Measurements from ENCODE around the gene CHAC1. TPM values are rescaled to one million over a fixed set of nuclear protein-coding genes. Genes with fewer than 3 reads are reported as not detected.
A peak's percentile ranks its signal among the peaks of the same experiment; 100 is the strongest.

The CHAC1 gene
- total and polyA plus RNA-seq, 2 of the 13 experiments (the other 11 are each of a cell fraction or from before 2014, with no cell fraction given): 0.44 TPM; not detected in 1

DNA sequence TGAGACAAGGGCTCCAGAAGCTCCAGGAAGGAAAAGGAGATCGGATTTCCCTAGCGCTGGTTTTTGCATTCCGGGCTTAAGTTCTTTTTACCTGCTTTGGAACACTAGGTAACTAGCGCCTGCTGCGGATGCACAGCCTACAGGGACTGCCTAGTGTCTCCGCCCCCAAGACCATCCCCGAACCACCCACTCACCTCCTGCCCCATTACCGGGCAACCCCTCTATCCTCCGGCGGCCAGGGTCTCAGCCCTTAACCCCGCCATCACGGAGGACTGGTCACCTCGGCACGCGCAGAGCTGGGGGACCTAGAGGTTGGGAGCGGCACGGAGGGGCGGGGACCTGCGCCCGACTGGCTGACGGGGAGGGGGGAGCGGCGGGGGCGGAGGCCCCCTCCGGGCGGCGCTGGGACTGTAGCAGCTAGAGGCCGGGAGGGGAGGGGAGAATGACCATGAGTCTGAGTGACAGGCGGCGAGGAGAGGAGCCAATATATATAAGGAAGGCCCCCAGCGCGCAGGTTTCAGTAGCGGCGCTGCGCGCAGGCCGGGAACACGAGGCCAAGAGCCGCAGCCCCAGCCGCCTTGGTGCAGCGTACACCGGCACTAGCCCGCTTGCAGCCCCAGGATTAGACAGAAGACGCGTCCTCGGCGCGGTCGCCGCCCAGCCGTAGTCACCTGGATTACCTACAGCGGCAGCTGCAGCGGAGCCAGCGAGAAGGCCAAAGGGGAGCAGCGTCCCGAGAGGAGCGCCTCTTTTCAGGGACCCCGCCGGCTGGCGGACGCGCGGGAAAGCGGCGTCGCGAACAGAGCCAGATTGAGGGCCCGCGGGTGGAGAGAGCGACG, 24.2 kb upstream of the CHAC1 start, which contains the start of gene DLL4 (continued):
- TF ChIP-seq TBX2 (CRISPR knock-in tag; IDR thresholded peaks at IDR 0.05; ENCODE audit: borderline replicate concordance) (no peak; the same call in 1 of the 2 replicates), AHR (CRISPR knock-in tag; IDR thresholded peaks at IDR 0.05) (0 out of 2 replicates have a peak, but pooled peaks have one; percentile 4), ZNF83 (CRISPR knock-in tag; IDR thresholded peaks at IDR 0.05; ENCODE audit: borderline replicate concordance) (no peak), ZNF160 (CRISPR knock-in tag; IDR thresholded peaks at IDR 0.05) (no peak), ZNF367 (CRISPR knock-in tag; IDR thresholded peaks at IDR 0.05; ENCODE audit: borderline replicate concordance) (no peak), GABPB1 (CRISPR knock-in tag; IDR thresholded peaks at IDR 0.05) (peak; percentile 32; the same call in 1 of the 2 replicates), ZFX (CRISPR knock-in tag; IDR thresholded peaks at IDR 0.05; ENCODE audit: low read depth) (peak; percentile 66), HHEX (CRISPR knock-in tag; IDR thresholded peaks at IDR 0.05) (no peak), ZNF510 (CRISPR knock-in tag; IDR thresholded peaks at IDR 0.05; ENCODE audit: low read depth) (no peak), MYNN (CRISPR knock-in tag; IDR thresholded peaks at IDR 0.05; ENCODE audit: low read depth) (0 out of 2 replicates have a peak, but pooled peaks have one; percentile 45), NFKB2 (CRISPR knock-in tag; IDR thresholded peaks at IDR 0.05; ENCODE audit: borderline replicate concordance) (peak; percentile 7; the same call in 1 of the 2 replicates), KLF11 (CRISPR knock-in tag; IDR thresholded peaks at IDR 0.05) (no peak), MIER2 (CRISPR knock-in tag; IDR thresholded peaks at IDR 0.05) (no peak)
- TF ChIP-seq, protein P1, sequence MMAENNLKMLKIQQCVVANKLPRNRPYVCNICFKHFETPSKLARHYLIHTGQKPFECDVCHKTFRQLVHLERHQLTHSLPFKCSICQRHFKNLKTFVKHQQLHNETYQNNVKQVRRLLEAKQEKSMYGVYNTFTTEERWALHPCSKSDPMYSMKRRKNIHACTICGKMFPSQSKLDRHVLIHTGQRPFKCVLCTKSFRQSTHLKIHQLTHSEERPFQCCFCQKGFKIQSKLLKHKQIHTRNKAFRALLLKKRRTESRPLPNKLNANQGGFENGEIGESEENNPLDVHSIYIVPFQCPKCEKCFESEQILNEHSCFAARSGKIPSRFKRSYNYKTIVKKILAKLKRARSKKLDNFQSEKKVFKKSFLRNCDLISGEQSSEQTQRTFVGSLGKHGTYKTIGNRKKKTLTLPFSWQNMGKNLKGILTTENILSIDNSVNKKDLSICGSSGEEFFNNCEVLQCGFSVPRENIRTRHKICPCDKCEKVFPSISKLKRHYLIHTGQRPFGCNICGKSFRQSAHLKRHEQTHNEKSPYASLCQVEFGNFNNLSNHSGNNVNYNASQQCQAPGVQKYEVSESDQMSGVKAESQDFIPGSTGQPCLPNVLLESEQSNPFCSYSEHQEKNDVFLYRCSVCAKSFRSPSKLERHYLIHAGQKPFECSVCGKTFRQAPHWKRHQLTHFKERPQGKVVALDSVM (CRISPR knock-in tag; IDR thresholded peaks at IDR 0.05): no peak
- TF ChIP-seq, protein P2, sequence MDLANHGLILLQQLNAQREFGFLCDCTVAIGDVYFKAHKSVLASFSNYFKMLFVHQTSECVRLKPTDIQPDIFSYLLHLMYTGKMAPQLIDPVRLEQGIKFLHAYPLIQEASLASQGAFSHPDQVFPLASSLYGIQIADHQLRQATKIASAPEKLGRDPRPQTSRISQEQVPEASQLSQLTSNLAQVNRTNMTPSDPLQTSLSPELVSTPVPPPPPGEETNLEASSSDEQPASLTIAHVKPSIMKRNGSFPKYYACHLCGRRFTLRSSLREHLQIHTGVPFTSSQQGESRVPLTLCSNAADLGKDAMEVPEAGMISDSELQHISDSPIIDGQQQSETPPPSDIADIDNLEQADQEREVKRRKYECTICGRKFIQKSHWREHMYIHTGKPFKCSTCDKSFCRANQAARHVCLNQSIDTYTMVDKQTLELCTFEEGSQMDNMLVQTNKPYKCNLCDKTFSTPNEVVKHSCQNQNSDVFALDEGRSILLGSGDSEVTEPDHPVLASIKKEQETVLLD (CRISPR knock-in tag; IDR thresholded peaks at IDR 0.05; ENCODE audit: low read depth): no peak
- TF ChIP-seq, protein P3, sequence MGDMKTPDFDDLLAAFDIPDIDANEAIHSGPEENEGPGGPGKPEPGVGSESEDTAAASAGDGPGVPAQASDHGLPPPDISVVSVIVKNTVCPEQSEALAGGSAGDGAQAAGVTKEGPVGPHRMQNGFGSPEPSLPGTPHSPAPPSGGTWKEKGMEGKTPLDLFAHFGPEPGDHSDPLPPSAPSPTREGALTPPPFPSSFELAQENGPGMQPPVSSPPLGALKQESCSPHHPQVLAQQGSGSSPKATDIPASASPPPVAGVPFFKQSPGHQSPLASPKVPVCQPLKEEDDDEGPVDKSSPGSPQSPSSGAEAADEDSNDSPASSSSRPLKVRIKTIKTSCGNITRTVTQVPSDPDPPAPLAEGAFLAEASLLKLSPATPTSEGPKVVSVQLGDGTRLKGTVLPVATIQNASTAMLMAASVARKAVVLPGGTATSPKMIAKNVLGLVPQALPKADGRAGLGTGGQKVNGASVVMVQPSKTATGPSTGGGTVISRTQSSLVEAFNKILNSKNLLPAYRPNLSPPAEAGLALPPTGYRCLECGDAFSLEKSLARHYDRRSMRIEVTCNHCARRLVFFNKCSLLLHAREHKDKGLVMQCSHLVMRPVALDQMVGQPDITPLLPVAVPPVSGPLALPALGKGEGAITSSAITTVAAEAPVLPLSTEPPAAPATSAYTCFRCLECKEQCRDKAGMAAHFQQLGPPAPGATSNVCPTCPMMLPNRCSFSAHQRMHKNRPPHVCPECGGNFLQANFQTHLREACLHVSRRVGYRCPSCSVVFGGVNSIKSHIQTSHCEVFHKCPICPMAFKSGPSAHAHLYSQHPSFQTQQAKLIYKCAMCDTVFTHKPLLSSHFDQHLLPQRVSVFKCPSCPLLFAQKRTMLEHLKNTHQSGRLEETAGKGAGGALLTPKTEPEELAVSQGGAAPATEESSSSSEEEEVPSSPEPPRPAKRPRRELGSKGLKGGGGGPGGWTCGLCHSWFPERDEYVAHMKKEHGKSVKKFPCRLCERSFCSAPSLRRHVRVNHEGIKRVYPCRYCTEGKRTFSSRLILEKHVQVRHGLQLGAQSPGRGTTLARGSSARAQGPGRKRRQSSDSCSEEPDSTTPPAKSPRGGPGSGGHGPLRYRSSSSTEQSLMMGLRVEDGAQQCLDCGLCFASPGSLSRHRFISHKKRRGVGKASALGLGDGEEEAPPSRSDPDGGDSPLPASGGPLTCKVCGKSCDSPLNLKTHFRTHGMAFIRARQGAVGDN (CRISPR knock-in tag; IDR thresholded peaks at IDR 0.05): peak; percentile 80
- TF ChIP-seq, protein P4, sequence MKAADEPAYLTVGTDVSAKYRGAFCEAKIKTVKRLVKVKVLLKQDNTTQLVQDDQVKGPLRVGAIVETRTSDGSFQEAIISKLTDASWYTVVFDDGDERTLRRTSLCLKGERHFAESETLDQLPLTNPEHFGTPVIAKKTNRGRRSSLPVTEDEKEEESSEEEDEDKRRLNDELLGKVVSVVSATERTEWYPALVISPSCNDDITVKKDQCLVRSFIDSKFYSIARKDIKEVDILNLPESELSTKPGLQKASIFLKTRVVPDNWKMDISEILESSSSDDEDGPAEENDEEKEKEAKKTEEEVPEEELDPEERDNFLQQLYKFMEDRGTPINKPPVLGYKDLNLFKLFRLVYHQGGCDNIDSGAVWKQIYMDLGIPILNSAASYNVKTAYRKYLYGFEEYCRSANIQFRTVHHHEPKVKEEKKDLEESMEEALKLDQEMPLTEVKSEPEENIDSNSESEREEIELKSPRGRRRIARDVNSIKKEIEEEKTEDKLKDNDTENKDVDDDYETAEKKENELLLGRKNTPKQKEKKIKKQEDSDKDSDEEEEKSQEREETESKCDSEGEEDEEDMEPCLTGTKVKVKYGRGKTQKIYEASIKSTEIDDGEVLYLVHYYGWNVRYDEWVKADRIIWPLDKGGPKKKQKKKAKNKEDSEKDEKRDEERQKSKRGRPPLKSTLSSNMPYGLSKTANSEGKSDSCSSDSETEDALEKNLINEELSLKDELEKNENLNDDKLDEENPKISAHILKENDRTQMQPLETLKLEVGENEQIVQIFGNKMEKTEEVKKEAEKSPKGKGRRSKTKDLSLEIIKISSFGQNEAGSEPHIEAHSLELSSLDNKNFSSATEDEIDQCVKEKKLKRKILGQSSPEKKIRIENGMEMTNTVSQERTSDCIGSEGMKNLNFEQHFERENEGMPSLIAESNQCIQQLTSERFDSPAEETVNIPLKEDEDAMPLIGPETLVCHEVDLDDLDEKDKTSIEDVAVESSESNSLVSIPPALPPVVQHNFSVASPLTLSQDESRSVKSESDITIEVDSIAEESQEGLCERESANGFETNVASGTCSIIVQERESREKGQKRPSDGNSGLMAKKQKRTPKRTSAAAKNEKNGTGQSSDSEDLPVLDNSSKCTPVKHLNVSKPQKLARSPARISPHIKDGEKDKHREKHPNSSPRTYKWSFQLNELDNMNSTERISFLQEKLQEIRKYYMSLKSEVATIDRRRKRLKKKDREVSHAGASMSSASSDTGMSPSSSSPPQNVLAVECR (CRISPR knock-in tag; IDR thresholded peaks at IDR 0.05; ENCODE audit: borderline replicate concordance): peak; percentile 26; the same call in 1 of the 2 replicates
